HTERT RPE-1 (cell line): ENCODE results near the gene ZP3.
"Not testable (repeated sequence)": the region's sequence is repeated elsewhere in the genome, so short reads cannot be mapped to it uniquely, and the experiment has no call there.

Experiments
- in situ Hi-C: fragments of 300-500 bp; cut with MboI; formaldehyde crosslinking; loops from 4 replicates; pipeline ENCODE4 v1.14.3; 2020; ENCODE audit warnings: low sequenced_read_pairs

Gene ZP3

DNA sequence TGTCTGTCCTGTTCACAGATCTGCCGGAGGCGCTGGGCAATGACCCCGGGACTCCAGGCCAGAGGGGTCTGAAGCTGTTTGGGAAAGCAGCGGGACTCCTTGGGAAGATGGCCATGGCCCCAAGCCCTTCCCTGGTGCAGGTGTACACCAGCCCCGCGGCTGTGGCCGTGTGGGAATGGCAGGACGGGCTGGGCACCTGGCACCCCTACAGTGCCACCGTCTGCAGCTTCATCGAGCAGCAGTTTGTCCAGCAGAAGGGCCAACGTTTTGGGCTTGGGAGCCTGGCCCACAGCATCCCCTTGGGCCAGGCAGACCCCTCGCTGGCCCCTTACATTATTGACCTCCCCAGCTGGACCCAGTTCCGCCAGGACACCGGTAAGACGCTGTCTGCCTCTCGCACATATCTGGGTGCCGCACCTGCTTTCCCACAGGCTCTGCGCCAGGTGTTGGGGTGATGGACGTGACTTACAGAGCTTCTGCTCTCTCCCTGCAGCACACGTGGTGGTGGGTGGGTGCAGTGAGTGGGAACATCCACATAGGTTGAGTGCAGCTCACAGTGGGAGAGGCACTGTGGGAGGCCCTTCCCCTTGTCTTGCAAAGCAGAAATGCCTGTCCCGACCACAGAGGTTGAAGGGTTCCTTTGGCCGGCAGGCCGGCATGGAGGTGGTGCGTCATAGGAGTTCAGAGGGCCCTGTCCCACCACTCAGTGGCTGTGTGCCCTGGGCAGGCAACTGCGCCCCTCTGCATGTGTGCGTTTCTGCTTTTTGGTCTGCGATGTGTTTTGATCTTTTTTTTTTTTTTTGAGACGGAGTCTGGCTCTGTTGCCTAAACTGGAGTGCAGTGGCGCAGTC is 55.9 kb downstream of the ZP3 start:
- in situ Hi-C loops = not testable (repeated sequence)

GRCh38 chr7:76482660-76483059 is 57.9 kb downstream of the ZP3 start:
- in situ Hi-C loops = not testable (repeated sequence)

DNA sequence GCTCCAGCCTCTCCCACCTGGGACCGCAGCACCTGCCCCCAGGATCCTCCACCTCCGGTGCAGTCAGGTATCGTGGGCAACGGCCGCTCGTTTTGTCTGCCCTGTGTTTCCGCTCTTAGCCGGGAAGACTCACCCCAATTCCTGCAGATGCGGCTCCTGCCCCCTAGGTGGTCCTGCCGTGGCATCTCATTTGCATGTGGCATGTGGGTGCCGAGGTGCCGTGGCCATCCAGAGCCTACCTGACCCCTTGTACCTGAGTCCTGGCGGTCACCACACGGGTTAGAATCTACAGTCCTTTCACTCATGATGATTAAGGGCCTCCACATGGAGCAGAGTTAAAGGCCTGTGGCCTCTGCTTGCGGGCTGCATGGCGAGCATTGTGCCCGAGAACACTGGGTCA is 58.3 kb downstream of the ZP3 start:
- in situ Hi-C loops = not testable (repeated sequence)

DNA sequence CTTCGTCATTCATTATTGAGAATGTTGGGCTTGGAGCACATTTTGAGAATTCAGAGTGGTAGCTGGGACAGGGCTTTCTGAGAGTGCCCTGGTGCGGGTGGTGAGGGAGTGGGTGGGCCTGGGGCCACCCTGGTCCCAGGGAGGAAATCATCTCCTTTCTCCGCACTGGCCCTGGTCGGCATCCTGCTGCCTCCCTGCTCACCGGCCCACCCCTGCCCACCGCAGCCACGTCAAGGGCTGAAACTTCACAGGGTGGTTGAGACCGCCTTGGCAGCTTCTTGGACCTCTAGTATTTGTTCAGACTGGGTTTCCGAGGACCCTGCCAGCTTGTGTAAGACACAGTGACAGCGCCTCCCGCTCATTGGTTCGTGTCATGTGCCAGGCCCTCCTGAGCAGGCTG is 59.7 kb downstream of the ZP3 start:
- in situ Hi-C loops = not testable (repeated sequence)

DNA sequence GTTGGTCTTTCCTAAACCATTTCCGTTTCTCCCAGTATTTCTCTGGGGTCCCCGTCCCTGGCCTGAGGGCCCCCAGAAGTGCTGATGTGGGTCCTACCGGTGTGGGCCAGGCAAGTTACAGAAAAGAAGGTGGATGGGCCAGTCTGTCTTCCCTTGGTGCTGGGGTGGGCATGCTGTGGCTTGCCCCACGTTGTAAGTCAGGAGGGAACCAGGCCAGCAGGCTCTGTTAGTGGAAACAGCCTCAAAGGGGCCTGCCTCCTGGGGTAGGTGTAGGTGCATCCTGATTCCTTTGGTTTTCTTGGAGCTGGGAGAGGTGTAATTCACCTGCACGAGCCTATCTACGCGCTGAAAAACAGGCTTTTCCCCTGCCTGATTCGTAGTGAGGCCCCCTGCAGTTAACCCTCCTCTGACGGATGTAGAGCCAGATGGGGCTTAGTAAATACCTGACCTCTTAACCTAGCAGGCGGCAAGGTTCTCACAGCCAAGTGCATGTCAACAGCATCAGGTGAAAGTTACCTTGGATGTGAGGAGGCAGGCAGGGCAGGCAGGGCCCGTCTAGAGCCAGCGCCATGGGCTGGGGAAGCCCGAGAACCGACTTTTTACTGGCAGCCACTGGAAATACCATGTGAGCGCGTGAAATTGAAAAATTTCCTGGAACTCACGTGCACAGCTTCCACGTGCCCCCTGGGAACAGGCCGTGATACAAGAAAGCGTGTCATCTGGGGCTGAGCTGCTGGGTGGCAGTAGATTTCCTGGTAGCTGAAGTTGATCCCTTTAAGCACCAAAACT is 61.3 kb downstream of the ZP3 start:
- in situ Hi-C loops = not testable (repeated sequence)

GRCh38 chr7:76486618-76487017 is 61.9 kb downstream of the ZP3 start:
- in situ Hi-C loops = not testable (repeated sequence)

DNA sequence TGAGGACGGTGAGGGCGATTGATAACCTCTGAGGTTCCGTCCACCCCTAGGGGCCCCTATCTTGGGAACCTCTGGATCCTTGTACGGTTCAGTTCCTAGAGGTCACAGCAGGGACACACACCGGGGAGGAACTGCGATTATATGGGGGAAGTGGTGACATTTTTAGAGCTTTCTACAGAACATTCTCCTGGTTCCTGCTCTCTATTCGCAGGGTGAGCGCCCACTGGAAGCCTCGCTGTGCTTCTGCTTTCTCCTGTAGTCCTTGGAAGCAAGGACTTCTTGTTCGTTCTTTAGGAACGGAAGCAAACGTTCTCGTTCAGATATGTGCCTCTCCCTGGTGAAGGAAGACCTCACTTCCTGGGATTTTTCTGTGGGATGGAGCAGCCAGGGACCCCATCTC is 63.2 kb downstream of the ZP3 start:
- in situ Hi-C loops = not testable (repeated sequence)
